Right lobe of liver (tissue), 6 donors: ENCODE measurements around the gene FILIP1L. TPM values are rescaled to one million over a fixed set of nuclear protein-coding genes. Genes with fewer than 3 reads are reported as not detected.
A peak's percentile ranks its signal among the peaks of the same experiment; 100 is the strongest.

ENCODE experiments used
- ATAC-seq, 4 donors: fragments of 200-7000 bp; cut with Tn5 transposase; one replicate each; pipeline ENCODE4 v1.9.1; 2020; ENCODE audit warnings: mild to moderate bottlenecking in 4 of 4, moderate library complexity in 4 of 4
- DNase-seq, 3 donors: peaks; one replicate each; pipeline ENCODE4 v3.0.0-alpha.2; 2020
- H3K27ac ChIP-seq, 3 donors: fragments of 200-600 bp; one replicate each; pipeline ENCODE4 v1.8.0; 2022
- H3K27me3 ChIP-seq, 2 donors: fragments of 200-600 bp; one replicate each; pipeline ENCODE4 v1.8.0; 2022
- H3K36me3 ChIP-seq, 4 donors: fragments of 200-600 bp; sonication (generic) in 1 of 4; one replicate each; pipeline versions ENCODE4 v1.5.1 to v1.8.0; 2017 to 2022; ENCODE audit warnings: control low read depth in 1 of 4
- H3K4me1 ChIP-seq, 4 donors: fragments of 200-600 bp; sonication (generic) in 1 of 4; one replicate each; pipeline versions ENCODE4 v1.5.1 to v1.8.0; 2017 to 2022; ENCODE audit warnings: control low read depth in 1 of 4
- H3K4me3 ChIP-seq, 3 donors: fragments of 200-600 bp; one replicate each; pipeline ENCODE4 v1.8.0; 2022
- H3K9me3 ChIP-seq, 4 donors: fragments of 200-600 bp; sonication (generic) in 1 of 4; one replicate each; pipeline versions ENCODE4 v1.5.1 to v1.8.0; 2017 to 2022; ENCODE audit warnings: control low read depth in 1 of 4
- POLR2A ChIP-seq: fragments of 450-650 bp; IDR thresholded peaks from one replicate; pipeline ENCODE4 v1.6.1; 2017; ENCODE audit warnings: antibody characterized with exemption, mild to moderate bottlenecking
- WGBS: methylation state at CpG from one replicate; pipeline ENCODE4 v1.1.6; 2018; ENCODE audit warnings: low coverage, low lambda C conversion rate; ENCODE audit not compliant: insufficient coverage; ENCODE audit errors: missing lambda C conversion rate; 5-methylcytosine and 5-hydroxymethylcytosine counted together
- intact Hi-C, 2 donors: fragments of 100-400 bp; cut with DNase I; formaldehyde crosslinking; loops; one replicate each; pipeline versions ENCODE4 v1.11.2 to v1.14.1; 2022
- total RNA-seq, 6 experiments: library from RNA; depleted of rRNA in 2 of 6; stranded (reverse); fragments of >200 nt in 2 of 6; fragmentation: NEBNext Ultra II Directional in 3 of 6; extraction: Animal tissue kit (Norgen Biotek cat#: 25700) in 3 of 6; gene quantifications; one replicate each; pipeline versions ENCODE4 v1.1.0 to v1.2.4, GENCODE V29; 2016 to 2023
- TF ChIP-seq, protein P1 (sequence below), 4 donors: fragments of 200-600 bp in 3 of 4; fragments of 450-650 bp in 1 of 4; IDR thresholded peaks; one replicate each; pipeline versions ENCODE4 v1.5.1 to v1.8.0; 2016 to 2022; ENCODE audit warnings: antibody characterized with exemption in 4 of 4, mild to moderate bottlenecking in 2 of 4
- donor health status: DM: no; HTN: yes; CAD: no.
- donor health status: DM: no; HTN: no; CAD: no.
- donor health status: DM: no; HTN: no; CAD: no.
- donor health status: DM: no; HTN: yes; CAD: no.
- donor health status: DM: no; HTN: yes; CAD: no.

FILIP1L gene
- total RNA-seq, 6 experiments from 2014 or later: 0.97 to 10.8 (median 3.6) TPM

DNA sequence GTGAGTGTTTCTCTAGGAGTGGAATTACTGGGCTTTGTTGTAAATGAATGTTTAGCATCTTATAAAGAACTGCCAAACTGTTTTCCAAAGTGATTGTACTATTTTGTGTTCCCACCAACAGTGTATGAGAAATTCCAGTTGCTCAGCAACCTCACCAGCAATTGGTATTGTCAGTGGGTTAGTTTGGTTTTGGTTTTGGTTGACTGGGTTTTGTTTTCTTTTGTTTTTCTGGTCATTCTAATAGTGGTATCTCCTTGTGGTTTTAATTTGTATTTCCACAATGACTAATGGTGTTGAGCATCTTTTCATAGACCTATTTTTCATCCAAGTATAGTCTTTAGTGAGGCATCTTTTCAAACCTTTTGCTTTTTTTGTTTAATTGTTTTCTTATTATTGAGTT lies 27.1 kb downstream of the FILIP1L start:
- H3K4me1 ChIP-seq: no peaks in the 10 kb centered on the region
- TF ChIP-seq POLR2A: no peak
- TF ChIP-seq, protein P1, sequence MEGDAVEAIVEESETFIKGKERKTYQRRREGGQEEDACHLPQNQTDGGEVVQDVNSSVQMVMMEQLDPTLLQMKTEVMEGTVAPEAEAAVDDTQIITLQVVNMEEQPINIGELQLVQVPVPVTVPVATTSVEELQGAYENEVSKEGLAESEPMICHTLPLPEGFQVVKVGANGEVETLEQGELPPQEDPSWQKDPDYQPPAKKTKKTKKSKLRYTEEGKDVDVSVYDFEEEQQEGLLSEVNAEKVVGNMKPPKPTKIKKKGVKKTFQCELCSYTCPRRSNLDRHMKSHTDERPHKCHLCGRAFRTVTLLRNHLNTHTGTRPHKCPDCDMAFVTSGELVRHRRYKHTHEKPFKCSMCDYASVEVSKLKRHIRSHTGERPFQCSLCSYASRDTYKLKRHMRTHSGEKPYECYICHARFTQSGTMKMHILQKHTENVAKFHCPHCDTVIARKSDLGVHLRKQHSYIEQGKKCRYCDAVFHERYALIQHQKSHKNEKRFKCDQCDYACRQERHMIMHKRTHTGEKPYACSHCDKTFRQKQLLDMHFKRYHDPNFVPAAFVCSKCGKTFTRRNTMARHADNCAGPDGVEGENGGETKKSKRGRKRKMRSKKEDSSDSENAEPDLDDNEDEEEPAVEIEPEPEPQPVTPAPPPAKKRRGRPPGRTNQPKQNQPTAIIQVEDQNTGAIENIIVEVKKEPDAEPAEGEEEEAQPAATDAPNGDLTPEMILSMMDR (IDR thresholded peaks at IDR 0.05): no peak
- DNase-seq: no peak
- H3K36me3 ChIP-seq: no peaks in the 10 kb centered on the region
- intact Hi-C loops: no loop called here
- H3K27ac ChIP-seq: no peak overlapping the region
- no peak for ATAC-seq
- H3K4me3 ChIP-seq: no peak overlapping the region
- no peaks in the 10 kb centered on the region for H3K27me3 ChIP-seq
- no peaks in the 10 kb centered on the region for H3K9me3 ChIP-seq

DNA sequence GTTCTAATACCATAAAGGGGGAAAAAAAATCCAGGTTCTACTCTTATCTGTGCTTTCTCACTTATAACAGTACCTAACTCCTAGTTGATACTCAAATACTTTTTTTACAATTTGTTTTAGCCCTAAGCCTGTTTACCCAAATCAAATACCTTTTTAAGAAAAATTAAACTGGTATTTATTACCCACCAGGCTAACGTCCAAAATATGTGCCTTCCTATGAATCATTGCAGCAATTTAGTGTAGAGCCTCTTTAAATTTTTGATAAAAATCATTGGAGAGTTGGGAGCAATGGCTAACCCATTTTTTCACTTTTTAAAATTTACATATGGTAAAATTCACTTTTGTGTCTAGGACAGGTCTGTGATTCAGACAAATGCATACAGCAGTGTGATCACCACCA lies 27.9 kb downstream of the FILIP1L start:
- Histone ChIP-seq H3K36me3 (no peaks in the 10 kb centered on the region), H3K4me3 (no peak overlapping the region), H3K4me1 (no peaks in the 10 kb centered on the region), H3K9me3 (no peaks in the 10 kb centered on the region), H3K27me3 (no peaks in the 10 kb centered on the region), H3K27ac (no peak overlapping the region)
- no peak for DNase-seq
- TF ChIP-seq, protein P1 (IDR thresholded peaks at IDR 0.05): no peak
- TF ChIP-seq POLR2A: no peak
- ATAC-seq: no peak
- WGBS: 83% methylated on average over 1 of the region's 1 CpG
- intact Hi-C loops: no loop called here

- DNase-seq (no peak), ATAC-seq (peak in 1 of 4 donors; percentile 42)
- Histone ChIP-seq H3K27ac (no peak overlapping the region), H3K36me3 (no peaks in the 10 kb centered on the region), H3K4me1 (peaks cover 0 to 4% (median 0%) of the 10 kb centered on the region in 4 donors), H3K4me3 (no peak overlapping the region), H3K9me3 (no peaks in the 10 kb centered on the region), H3K27me3 (no peaks in the 10 kb centered on the region)
- no peak for TF ChIP-seq POLR2A
- TF ChIP-seq, protein P1 (IDR thresholded peaks at IDR 0.05): no peak
- 78% methylated on average over 7 of the region's 7 CpGs for WGBS
- intact Hi-C loops: no loop called here
These were observed 30.0 kb downstream of the FILIP1L start for GRCh38 chr3:100084100-100084806.

GRCh38 chr3:100083209-100083608 lies 31.1 kb downstream of the FILIP1L start:
- 96% methylated on average over 6 of the region's 6 CpGs for WGBS
- intact Hi-C loops: no loop called here
- peaks cover 0 to 4% (median 0%) of the 10 kb centered on the region in 4 donors for H3K4me1 ChIP-seq
- TF ChIP-seq POLR2A: no peak
- no peak overlapping the region for H3K27ac ChIP-seq
- H3K36me3 ChIP-seq: no peaks in the 10 kb centered on the region
- H3K4me3 ChIP-seq: no peak overlapping the region
- ATAC-seq (no peak), DNase-seq (no peak)
- no peaks in the 10 kb centered on the region for H3K27me3 ChIP-seq
- H3K9me3 ChIP-seq: no peaks in the 10 kb centered on the region

DNA sequence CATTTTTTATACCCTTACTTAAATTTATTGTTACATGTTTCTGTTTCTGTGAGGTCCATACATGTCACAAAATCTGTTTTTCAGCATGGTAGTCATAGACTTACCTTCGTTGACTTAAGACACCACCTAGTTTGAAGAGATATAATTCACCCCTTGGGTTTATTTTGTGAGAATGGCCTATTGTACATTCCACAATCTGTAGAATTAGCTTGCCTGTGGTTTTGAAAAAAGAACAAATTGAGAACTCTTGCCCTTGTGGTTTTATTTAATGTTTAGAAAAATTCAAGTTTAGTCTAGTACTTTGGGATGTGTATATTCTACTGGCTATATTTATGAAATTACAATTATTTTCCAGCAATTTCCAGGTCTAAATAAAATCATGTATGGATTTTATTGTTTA lies 31.6 kb downstream of the FILIP1L start:
- Histone ChIP-seq H3K4me1 (peaks cover 0 to 4% (median 0%) of the 10 kb centered on the region in 4 donors), H3K36me3 (no peaks in the 10 kb centered on the region), H3K27me3 (no peaks in the 10 kb centered on the region), H3K27ac (no peak overlapping the region), H3K9me3 (no peaks in the 10 kb centered on the region), H3K4me3 (no peak overlapping the region)
- DNase-seq (no peak), ATAC-seq (no peak)
- WGBS: 100% methylated on average over 1 of the region's 1 CpG
- intact Hi-C loops: no loop called here
- TF ChIP-seq, protein P1 (IDR thresholded peaks at IDR 0.05): no peak
- TF ChIP-seq POLR2A: no peak
